H9 (cell line): Measurements from ENCODE around the gene ACP6. TPM values are rescaled to one million over a fixed set of nuclear protein-coding genes. Genes with fewer than 3 reads are reported as not detected.

ENCODE experiments used
- DNase-seq: peaks from one replicate; pipeline ENCODE4 v3.0.0-alpha.2; 2017
- H2AFZ ChIP-seq: one replicate; pipeline ENCODE4 v1.6.1; 2013; ENCODE audit warnings: mild to moderate bottlenecking, low read length, control low read depth, moderate library complexity
- H2AK5ac ChIP-seq: 2 replicates; pipeline ENCODE4 v1.6.1; 2013; ENCODE audit warnings: low read length, control low read depth, mixed read lengths; ENCODE audit not compliant: insufficient read length
- H2BK120ac ChIP-seq: one replicate; pipeline ENCODE4 v1.6.1; 2013; ENCODE audit warnings: low read depth, mild to moderate bottlenecking, low read length, control low read depth, inconsistent platforms; ENCODE audit not compliant: poor library complexity, severe bottlenecking
- H2BK12ac ChIP-seq: 2 replicates; pipeline ENCODE4 v1.6.1; 2013; ENCODE audit warnings: low read length, control low read depth, mixed read lengths, low read depth; ENCODE audit not compliant: insufficient read length
- H2BK15ac ChIP-seq: 2 replicates; pipeline ENCODE4 v1.6.1; 2013; ENCODE audit warnings: low read depth, low read length, control low read depth
- H2BK20ac ChIP-seq: one replicate; pipeline ENCODE4 v1.6.1; 2013; ENCODE audit warnings: low read depth, mild to moderate bottlenecking, low read length, control low read depth, inconsistent platforms; ENCODE audit not compliant: poor library complexity, severe bottlenecking
- H2BK5ac ChIP-seq: 2 replicates; pipeline ENCODE4 v1.6.1; 2013; ENCODE audit warnings: low read length, control low read depth, mixed read lengths; ENCODE audit not compliant: insufficient read length
- H3K14ac ChIP-seq: 2 replicates; pipeline ENCODE4 v1.6.1; 2013; ENCODE audit warnings: low read length, control low read depth; ENCODE audit not compliant: insufficient read depth
- H3K18ac ChIP-seq: 2 replicates; pipeline ENCODE4 v1.6.1; 2013; ENCODE audit warnings: low read depth, mild to moderate bottlenecking, mixed read lengths, low read length, control low read depth; ENCODE audit not compliant: insufficient read length
- H3K23ac ChIP-seq: 2 replicates; pipeline ENCODE4 v1.6.1; 2013; ENCODE audit warnings: low read length, control low read depth, mixed read lengths, low read depth; ENCODE audit not compliant: insufficient read length
- H3K23me2 ChIP-seq: 2 replicates; pipeline ENCODE4 v1.6.1; 2013; ENCODE audit warnings: low read depth, mild to moderate bottlenecking, mixed read lengths, low read length, control low read depth; ENCODE audit not compliant: insufficient read length, poor library complexity, severe bottlenecking
- H3K27ac ChIP-seq: 2 replicates; pipeline ENCODE4 v1.5.1; 2013; ENCODE audit warnings: low read length, control low read depth, mixed read lengths, low read depth; ENCODE audit not compliant: insufficient read length
- H3K27me3 ChIP-seq: 2 replicates; pipeline ENCODE4 v1.6.1; 2013; ENCODE audit warnings: low read length, control low read depth, inconsistent platforms; ENCODE audit not compliant: insufficient read depth
- H3K4ac ChIP-seq: 2 replicates; pipeline ENCODE4 v1.6.1; 2013; ENCODE audit warnings: low read depth, mild to moderate bottlenecking, control low read depth, inconsistent platforms, low read length, moderate library complexity
- H3K4me1 ChIP-seq: 2 replicates; pipeline ENCODE4 v1.6.1; 2013; ENCODE audit warnings: low read length, control low read depth, inconsistent platforms; ENCODE audit not compliant: insufficient read depth
- H3K4me2 ChIP-seq: 2 replicates; pipeline ENCODE4 v1.6.1; 2013; ENCODE audit warnings: low read length, control low read depth, mixed read lengths; ENCODE audit not compliant: insufficient read length, insufficient read depth
- H3K56ac ChIP-seq: 2 replicates; pipeline ENCODE4 v1.6.1; 2013; ENCODE audit warnings: low read depth, mild to moderate bottlenecking, mixed read lengths, low read length, control low read depth; ENCODE audit not compliant: insufficient read length
- H3K79me1 ChIP-seq: 2 replicates; pipeline ENCODE4 v1.6.1; 2013; ENCODE audit warnings: low read depth, mild to moderate bottlenecking, moderate library complexity, low read length, control low read depth, inconsistent platforms; ENCODE audit not compliant: insufficient read depth, poor library complexity, severe bottlenecking
- H3K79me2 ChIP-seq: 2 replicates; pipeline ENCODE4 v1.6.1; 2013; ENCODE audit warnings: low read length, control low read depth, inconsistent platforms; ENCODE audit not compliant: insufficient read depth
- H3K9ac ChIP-seq: 2 replicates; pipeline ENCODE4 v1.6.1; 2013; ENCODE audit warnings: low read length, control low read depth, mixed read lengths; ENCODE audit not compliant: insufficient read length; ENCODE audit errors: extremely low read depth
- H3K9me3 ChIP-seq: one replicate; pipeline ENCODE4 v1.6.1; 2013; ENCODE audit warnings: low read depth, low read length, inconsistent platforms; ENCODE audit not compliant: control insufficient read depth
- H3T11ph ChIP-seq: one replicate; pipeline ENCODE4 v1.6.1; 2013; ENCODE audit warnings: mild to moderate bottlenecking, low read length, control low read depth, inconsistent platforms
- H4K20me1 ChIP-seq: one replicate; pipeline ENCODE4 v1.6.1; 2013; ENCODE audit not compliant: control insufficient read depth, insufficient read length, insufficient read depth
- H4K5ac ChIP-seq: 2 replicates; pipeline ENCODE4 v1.6.1; 2013; ENCODE audit warnings: low read depth, mild to moderate bottlenecking, mixed read lengths, low read length, control low read depth; ENCODE audit not compliant: insufficient read length
- H4K8ac ChIP-seq: replicated peaks from 2 replicates; pipeline ENCODE4 v1.6.1; 2013; ENCODE audit warnings: low read length, control low read depth, mixed read lengths, low read depth; ENCODE audit not compliant: insufficient read length
- H4K91ac ChIP-seq: 2 replicates; pipeline ENCODE4 v1.6.1; 2013; ENCODE audit warnings: low read depth, mild to moderate bottlenecking, moderate library complexity, mixed read lengths, low read length, control low read depth; ENCODE audit not compliant: insufficient read length
- H3K27ac Mint-ChIP-seq, 3 experiments: 2 replicates in 2 of 3; 3 replicates in 1 of 3; pipeline ENCODE4 v1.8.0; 2020 to 2021; ENCODE audit warnings: mixed read lengths in 3 of 3, mild to moderate bottlenecking in 1 of 3, moderate library complexity in 1 of 3
- H3K27me3 Mint-ChIP-seq: 2 replicates; pipeline ENCODE4 v1.8.0; 2021; ENCODE audit warnings: low read depth, mild to moderate bottlenecking, moderate library complexity, mixed read lengths
- H3K36me3 Mint-ChIP-seq, 3 experiments: 2 replicates in 2 of 3; 3 replicates in 1 of 3; pipeline ENCODE4 v1.8.0; 2020 to 2021; ENCODE audit warnings: low read depth in 3 of 3, mixed read lengths in 3 of 3; ENCODE audit not compliant: insufficient read depth in 1 of 3
- H3K4me1 Mint-ChIP-seq, 2 experiments: 2 replicates each; pipeline ENCODE4 v1.8.0; 2020; ENCODE audit warnings: mixed read lengths in 2 of 2
- H3K4me3 Mint-ChIP-seq, 2 experiments: 2 replicates in 1 of 2; 3 replicates in 1 of 2; pipeline ENCODE4 v1.8.0; 2020 to 2021; ENCODE audit warnings: mild to moderate bottlenecking in 2 of 2, mixed read lengths in 2 of 2, moderate library complexity in 1 of 2
- H3K9me3 Mint-ChIP-seq, 2 experiments: 2 replicates in 1 of 2; 3 replicates in 1 of 2; pipeline ENCODE4 v1.8.0; 2020; ENCODE audit warnings: mild to moderate bottlenecking in 2 of 2, mixed read lengths in 2 of 2, moderate library complexity in 1 of 2
- CTCF ChIP-seq: fragments of 200-600 bp; sonication (generic); conservative IDR thresholded peaks from 3 replicates; pipeline ENCODE4 v1.8.0; 2021; ENCODE audit warnings: antibody characterized with exemption, mild to moderate bottlenecking
- WGBS: extraction: QIAGEN DNeasy Blood & Tissue Kit; methylation state at CpG from one replicate; pipeline ENCODE4 v1.1.7; 2013; ENCODE audit warnings: missing lambda C conversion rate, low lambda C conversion rate, mixed read lengths; ENCODE audit not compliant: insufficient read length; ENCODE audit errors: extremely low coverage; 5-methylcytosine and 5-hydroxymethylcytosine counted together
- total RNA-seq: library from RNA; stranded (reverse); gene quantifications from 2 replicates; pipeline ENCODE4 v1.2.1, GENCODE V29; 2021

Gene ACP6
- total RNA-seq, 1 experiment from 2014 or later, result 17.1 TPM

- no peak overlapping the region for H2AFZ ChIP-seq
- no peaks in the 10 kb centered on the region for H3K79me2 ChIP-seq
- H3K9me3 ChIP-seq, result no peaks in the 10 kb centered on the region
- H3K4me1 ChIP-seq, result no peaks in the 10 kb centered on the region
- no peak overlapping the region for H2BK120ac ChIP-seq
- no peak overlapping the region for H2AK5ac ChIP-seq
- H3K23ac ChIP-seq, result no peak overlapping the region
- H4K20me1 ChIP-seq, result no peaks in the 10 kb centered on the region
- H4K91ac ChIP-seq, result no peak overlapping the region
- H3K27ac ChIP-seq, result no peak overlapping the region
- H3T11ph ChIP-seq, result no peak overlapping the region
- H3K27me3 ChIP-seq, result no peaks in the 10 kb centered on the region
- no peaks in the 10 kb centered on the region for H3K23me2 ChIP-seq
- H3K14ac ChIP-seq, result no peak overlapping the region
- no peak overlapping the region for H2BK20ac ChIP-seq
- DNase-seq, result no peak
- no peak overlapping the region for H3K18ac ChIP-seq
- WGBS, result no CpG with 5 or more reads among the region's 3 CpGs
- H2BK12ac ChIP-seq, result no peak overlapping the region
- no peak overlapping the region for H2BK15ac ChIP-seq
- H3K4me2 ChIP-seq, result no peak overlapping the region
- H4K5ac ChIP-seq, result no peak overlapping the region
- H3K79me1 ChIP-seq, result no peaks in the 10 kb centered on the region
- H4K8ac ChIP-seq, result no peak overlapping the region
- H3K9ac ChIP-seq, result no peak overlapping the region
- H3K4ac ChIP-seq, result no peak overlapping the region
- no peak overlapping the region for H2BK5ac ChIP-seq
- no peaks in the 10 kb centered on the region; a peak in 1 of 5 replicates for H3K9me3 Mint-ChIP-seq
- no peaks in the 10 kb centered on the region for H3K27me3 Mint-ChIP-seq
- H3K4me1 Mint-ChIP-seq, result peaks cover 3 to 5% of the 10 kb centered on the region in 2 experiments; a peak in 2 of 4 replicates
- no peak overlapping the region for H3K27ac Mint-ChIP-seq
- H3K56ac ChIP-seq, result no peak overlapping the region
- H3K36me3 Mint-ChIP-seq, result peaks cover 0 to 4% (median 3%) of the 10 kb centered on the region in 3 experiments; a peak in 3 of 7 replicates
- no peak for TF ChIP-seq CTCF
- no peak overlapping the region for H3K4me3 Mint-ChIP-seq
These were observed 38.5 kb downstream of the ACP6 start for GRCh38 chr1:147631839-147632238.
